IPS DF 4.7 (cell line): ENCODE results near the gene ATG9A.
"Not testable (repeated sequence)": the region's sequence is repeated elsewhere in the genome, so short reads cannot be mapped to it uniquely, and the experiment has no call there.

Source experiments
- DNase-seq: peaks from one replicate; pipeline ENCODE4 v3.0.0-alpha.2; 2013; ENCODE audit warnings: low spot score; ENCODE audit errors: extremely low read depth

ATG9A gene, protein sequence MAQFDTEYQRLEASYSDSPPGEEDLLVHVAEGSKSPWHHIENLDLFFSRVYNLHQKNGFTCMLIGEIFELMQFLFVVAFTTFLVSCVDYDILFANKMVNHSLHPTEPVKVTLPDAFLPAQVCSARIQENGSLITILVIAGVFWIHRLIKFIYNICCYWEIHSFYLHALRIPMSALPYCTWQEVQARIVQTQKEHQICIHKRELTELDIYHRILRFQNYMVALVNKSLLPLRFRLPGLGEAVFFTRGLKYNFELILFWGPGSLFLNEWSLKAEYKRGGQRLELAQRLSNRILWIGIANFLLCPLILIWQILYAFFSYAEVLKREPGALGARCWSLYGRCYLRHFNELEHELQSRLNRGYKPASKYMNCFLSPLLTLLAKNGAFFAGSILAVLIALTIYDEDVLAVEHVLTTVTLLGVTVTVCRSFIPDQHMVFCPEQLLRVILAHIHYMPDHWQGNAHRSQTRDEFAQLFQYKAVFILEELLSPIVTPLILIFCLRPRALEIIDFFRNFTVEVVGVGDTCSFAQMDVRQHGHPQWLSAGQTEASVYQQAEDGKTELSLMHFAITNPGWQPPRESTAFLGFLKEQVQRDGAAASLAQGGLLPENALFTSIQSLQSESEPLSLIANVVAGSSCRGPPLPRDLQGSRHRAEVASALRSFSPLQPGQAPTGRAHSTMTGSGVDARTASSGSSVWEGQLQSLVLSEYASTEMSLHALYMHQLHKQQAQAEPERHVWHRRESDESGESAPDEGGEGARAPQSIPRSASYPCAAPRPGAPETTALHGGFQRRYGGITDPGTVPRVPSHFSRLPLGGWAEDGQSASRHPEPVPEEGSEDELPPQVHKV

DNA sequence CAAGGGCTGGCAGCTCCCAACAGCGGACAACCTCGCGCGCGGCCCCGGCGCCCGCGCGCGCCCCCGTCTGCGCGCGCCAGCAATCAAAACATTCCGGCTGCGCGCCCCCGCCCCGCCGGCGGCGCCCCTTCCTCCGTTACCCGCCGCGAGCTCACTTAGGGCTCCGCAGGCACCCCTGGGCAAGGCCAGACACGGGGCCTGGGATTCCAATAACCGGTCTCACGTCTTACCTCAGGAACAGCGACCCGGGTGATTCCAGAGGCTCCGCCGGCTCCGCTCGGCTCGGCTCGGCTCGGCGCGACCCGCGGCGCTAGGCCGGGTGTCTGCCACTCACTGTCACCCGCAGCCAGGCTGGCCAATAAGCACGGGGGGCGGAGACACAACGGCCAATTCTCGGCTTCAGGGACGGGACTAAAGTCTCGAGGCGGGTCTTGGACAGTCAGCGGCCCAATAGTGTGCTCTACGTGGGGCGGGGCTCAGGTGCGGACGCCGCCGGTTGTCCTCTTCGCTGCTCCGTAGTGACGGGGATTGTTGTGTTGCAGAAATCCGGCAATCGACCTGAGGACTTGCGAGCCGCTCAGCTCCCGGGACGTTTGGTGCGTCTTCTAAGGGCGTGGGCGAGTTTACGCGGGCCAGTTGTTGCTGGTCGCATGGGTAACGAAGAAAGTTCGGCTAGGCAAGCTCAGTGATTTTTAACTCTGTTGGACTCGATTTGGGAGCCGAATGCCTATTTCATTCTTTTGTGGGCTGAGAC, at the start of gene ATG9A, which contains the start of gene ANKZF1:
TSS of gene ATG9A (minus strand) at position 332 of the 754 bp plus-strand sequence. CDS start 1,612 bp downstream, outside the sequence.
TSS of gene ANKZF1 (plus strand) at position 502 of the 754 bp plus-strand sequence. CDS start 452 bp downstream, outside the sequence.
- no peak for DNase-seq

DNA sequence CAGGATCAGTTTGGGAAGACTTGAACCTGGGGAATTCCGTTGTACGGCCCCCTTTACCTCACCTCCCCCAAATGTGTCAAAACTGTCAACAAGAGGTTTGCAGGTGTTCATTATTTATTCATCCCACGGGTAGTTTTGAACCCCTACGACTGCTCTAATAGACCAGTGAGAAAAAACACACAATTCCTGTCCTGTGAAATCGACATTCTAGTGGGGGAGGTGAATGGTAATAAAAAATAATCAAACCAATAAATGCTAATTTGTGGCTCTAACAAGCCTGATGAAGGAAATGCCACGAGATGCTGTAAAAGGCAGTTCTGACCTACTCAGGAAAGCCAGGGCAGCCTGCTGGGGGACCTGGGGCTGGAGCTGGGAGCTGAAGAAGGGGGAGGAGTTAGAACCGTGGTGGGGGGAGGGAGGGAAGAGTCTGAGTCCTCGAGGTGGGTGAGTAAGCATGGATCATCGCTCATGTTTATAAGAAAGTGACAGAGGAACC, 49.3 kb upstream of the ATG9A start:
- no peak for DNase-seq

DNA sequence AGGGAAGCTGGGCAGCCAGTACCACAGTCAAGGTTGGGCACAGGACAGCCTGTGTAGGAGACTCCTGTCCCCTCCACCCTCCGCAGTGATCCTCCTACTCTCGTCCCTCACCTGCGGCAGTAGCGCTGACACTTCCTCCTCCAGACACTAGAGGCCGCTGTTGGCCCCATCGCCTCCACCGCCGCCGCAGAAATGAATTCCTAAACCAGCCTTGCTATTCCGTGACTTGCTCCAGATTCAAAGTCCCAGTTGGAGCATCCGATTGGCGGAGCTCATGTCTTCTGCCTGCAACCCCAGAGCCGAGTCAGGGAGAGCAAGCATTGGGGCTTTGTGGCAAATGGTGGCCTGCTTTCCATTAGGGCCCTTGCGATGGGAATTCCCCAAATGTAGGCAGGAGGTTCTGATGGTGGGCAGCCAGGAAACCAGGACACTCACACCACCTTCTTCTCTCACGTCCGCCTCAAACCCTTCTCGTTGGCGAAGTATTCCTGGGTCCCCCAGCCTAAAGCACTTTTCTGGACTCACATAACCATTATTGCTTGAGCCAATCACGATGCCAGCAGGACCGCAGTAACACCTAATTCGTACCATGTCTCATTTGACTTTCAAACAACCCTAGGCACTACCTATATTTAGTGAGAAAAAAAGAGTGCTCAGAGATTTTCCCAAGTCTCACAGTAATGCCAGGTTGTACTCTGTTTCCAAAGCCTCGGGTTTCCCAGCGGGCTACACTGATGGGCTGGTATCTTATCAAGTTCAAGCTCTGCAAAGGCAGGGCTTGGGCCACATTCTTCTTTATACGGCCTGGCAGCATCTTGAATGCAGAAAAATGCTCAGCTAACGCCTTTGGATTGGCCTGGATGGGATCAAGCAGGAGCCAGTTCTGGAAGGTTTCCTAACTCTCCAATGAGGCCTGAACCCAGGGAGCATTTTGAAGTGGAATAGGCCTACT, 48.5 kb upstream of the ATG9A start:
- DNase-seq = no peak

DNA sequence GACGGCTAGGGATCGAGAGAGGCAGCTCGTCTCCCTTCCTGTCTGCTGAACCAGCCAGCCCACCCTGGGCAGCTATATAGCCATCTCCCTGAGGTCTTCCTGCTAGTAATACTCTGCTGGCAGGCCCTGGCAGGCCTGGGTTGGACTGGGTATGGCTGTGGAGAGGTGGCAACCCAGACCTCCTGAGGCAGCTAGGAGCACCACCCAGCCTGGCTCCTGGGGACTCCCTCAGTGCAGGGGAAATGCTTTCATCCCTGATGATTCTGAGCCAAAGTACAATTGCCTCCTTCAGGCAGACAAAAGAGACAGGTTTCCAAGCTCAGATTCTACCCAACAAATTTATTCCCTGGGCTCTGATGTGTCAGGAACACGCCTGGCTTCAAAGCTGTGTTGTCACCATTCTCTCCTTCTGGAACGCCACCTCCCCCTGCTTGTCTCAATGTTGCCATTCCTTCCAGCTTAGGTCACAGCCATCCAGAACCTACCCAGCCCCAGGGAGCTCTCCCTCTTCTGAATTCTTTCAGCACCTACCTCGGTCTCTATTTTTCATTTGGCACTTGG, 45.0 kb upstream of the ATG9A start:
- no peak for DNase-seq

DNA sequence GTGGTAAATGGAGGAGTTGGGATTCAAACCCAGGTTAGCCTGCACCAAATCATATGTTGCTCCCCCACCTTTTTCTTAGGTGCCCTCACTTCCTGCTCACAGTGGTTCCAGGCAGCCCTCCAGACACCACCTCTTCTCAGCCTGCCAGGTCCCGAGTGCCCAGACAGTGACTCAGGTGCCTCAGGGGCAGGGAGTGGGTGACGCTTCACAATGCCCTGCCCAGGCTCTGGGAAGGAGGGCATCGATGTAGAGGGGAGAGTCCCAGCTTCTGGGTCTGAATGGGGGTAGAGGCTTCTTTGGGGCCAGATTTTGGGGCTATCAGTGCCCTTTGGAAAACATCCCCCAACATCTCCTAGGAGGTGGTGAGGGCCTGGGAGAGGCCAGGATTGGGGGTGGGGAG, 44.5 kb upstream of the ATG9A start:
- no peak for DNase-seq

DNA sequence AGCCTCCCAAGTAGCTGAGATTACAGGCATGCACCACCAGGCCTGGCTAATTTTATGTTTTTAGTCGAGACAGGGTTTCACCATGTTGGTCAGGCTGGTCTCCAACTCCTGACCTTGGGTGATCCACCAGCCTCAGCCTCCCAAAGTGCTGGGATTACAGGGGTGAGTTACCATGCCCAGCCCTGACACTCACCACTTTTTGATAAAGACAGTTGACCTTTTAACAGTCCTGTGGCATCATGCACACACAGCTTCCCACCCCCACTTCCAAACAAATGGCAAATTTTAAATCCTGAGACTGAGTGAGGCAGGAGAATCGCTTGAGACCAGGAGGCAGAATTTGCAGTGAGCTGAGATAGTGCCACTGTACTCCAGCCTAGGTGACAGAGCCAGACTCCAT, 43.6 kb upstream of the ATG9A start:
- DNase-seq = no peak

DNA sequence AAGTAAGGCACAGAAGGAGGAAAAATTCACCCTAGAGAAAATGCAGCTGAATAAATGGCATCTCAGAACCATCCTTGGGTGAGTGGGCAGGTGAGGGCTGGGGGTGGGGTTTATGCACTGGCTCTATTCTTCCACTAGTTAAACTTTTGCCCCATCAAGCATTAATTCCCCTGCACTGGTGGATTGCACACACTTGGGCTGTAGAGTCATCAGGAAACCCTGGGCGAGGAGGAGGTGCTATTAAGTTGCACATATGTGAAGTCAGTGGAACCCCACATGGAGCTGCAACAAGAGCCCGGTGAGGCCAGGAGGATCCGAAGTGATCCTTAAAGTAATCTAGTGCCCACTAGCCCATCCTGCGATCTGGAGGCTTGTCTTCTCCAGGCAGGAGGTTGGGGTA, 42.9 kb upstream of the ATG9A start:
- no peak for DNase-seq

DNA sequence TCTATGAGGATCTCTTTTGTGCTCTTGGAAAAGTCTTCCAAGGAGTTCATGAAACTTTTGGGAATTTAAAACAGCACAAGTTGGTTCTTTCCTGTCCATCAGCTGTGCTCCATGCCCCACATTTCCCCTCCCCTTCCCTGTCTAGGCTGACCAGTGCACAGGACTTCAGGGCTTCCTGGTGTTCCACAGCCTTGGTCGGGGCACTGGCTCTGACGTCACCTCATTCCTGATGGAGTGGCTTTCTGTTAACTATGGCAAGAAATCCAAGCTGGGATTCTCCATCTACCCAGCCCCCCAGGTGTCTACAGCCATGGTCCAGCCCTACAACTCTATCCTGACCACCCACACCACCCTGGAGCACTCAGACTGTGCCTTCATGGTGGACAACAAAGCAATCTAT, 41.6 kb upstream of the ATG9A start:
- no peak for DNase-seq

DNA sequence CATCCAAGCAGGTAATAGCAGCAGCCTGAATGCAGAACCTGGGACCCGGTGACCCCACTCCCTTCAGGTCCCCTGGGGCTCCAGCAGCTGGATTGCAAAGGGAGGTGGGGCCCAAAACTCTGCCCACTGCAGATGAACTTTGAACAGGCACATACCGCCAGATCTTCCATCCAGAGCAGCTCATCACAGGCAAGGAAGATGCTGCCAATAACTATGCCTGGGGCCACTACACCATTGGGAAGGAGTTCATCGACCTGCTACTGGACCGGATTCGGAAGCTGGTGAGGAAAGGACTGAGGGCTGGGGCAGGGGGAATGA, 40.6 kb upstream of the ATG9A start:
- no peak for DNase-seq

DNA sequence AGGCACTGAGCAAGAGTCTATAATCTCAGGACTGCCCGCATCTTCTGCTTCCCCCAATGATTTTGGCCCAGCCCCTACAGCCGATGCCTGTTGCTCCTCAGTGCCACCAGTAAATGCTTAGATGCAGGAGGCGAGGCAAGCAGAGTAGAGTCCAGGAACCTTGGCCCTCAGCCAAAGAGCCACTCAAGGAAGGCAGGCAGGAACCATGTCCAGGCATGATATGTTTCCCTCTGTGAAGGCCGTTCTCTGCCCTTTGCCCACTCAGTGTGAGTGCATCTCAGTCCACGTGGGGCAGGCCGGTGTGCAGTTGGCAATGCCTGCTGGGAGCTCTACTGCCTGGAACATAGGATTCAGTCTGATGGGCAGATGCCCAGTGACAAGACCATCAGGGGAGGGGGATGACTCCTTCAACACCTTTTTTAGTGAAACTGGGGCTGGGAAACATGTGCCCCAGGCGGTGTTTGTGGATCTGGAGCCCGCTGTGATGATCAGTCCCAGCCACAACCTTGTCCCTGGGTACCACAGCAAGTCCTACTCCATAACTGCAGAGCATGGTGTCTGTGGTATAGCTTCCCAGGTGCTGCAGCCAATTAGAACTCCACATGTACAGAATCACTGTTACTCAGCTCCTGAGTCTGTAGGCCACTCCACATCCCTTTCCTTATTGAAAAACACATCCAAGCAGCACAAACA, 40.1 kb upstream of the ATG9A start:
- no peak for DNase-seq

DNA sequence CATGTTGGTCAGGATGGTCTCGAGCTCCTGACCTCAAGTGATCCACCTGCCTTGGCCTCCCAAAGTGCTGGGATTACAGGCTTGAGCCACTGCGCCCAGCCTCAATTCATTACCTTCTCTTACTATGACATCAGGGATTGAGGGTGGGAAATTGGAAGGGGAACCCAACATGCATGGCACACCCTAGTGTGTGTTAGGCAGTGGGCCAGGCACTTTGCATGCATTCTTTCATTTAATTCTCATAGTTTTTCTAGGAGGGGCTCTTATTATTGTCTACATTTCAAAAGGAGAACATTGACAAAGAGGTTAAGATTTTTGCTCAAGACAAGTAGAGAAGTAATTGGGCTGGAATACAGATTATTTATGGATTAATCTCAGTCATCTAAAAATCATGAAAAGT, 38.9 kb upstream of the ATG9A start:
- no peak for DNase-seq

DNA sequence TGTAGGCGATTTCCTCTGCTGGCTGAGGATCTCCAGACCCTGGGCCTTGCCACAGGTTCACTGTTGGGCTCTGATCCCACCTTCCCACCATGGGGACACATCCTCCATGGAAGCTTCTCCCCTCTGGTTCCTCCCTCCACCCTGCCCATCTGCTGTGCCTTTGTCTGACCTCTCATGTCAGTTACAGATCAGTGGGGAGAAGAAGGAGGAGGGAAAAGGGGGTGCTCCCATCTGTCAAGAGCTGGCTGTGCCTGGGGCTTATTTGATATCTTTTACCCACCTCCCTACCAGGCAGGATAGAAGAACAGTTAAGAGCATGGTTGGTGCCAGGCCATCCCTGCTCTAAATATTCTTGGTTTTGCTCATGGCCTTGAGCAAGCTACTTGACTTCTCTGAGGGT, 37.5 kb upstream of the ATG9A start:
- DNase-seq = no peak

DNA sequence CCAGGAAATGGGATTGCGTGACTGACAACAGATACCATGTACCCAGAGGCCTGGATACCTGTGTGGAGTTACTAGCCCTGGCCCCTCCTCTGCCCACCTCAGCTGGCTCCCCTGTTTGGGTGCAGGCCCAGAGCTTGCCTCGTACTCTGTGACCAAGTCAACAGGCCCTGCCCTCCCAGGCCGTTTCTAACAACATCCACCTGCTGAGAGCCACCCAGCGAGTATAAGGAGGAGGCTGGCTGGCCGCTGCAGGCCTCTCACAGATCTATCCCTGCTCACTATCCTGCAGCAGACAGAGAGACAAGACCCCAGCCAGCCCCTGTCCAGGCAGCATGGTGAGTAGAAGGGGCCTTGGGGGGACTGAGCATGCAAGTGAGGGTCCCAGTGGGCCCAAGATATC, 36.8 kb upstream of the ATG9A start:
- no peak for DNase-seq

DNA sequence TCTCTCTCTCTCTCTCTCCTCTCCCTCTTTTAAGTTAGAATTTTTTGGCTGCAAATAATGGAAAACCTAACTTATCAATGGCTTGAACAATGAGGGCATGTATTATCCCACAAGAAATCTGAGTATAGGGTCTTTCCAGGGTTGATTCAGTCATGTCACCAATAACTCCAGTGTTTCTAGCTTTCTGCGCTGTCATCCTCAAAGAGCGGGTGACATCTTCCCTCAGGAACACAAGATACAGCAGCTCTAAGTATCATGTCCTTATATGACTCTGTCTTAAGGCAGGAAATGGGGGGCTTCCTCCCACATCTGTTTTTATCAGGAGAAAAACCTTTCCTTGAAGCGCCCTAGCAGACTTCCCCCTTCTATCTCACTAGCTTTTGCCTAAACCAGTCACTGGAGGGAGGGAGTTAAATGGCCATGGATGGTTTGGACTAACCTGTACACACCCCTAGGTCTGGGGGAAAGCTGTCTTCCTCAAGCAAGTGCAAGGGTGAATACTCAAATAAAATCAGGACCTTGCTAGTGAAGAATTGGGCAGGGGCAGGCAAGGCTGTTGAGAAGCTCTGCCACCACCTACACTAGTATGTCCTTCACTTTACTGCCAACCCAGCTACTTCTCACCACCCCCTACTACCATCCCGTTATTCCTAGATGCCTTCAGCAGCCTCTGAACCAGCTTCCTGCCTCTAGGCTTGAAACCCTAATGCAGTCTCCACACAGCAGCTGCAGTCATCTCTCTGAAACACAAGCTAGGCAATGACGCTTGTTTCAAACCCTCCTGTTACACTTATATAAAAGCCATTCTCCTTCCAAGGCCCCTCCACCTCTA, 31.8 kb upstream of the ATG9A start:
- no peak for DNase-seq

DNA sequence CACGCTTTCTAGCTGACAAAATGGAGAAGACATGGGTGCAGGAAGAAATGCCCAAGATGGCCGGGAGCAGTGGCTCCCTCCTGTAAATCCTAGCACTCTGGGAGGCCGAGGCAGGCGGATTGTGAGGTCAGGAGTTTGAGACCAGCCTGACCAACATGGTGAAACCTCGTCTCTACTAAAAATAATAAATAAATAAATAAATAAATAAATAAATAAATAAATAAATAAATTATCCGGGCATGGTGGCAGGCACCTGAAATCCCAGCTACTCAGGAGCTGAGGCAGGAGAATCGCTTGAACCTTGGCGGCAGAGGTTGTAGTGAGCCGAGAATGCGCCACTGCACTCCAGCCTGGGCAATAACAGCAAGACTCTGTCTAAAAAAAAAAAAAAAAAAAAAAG, 29.5 kb upstream of the ATG9A start:
- not testable (repeated sequence) for DNase-seq

DNA sequence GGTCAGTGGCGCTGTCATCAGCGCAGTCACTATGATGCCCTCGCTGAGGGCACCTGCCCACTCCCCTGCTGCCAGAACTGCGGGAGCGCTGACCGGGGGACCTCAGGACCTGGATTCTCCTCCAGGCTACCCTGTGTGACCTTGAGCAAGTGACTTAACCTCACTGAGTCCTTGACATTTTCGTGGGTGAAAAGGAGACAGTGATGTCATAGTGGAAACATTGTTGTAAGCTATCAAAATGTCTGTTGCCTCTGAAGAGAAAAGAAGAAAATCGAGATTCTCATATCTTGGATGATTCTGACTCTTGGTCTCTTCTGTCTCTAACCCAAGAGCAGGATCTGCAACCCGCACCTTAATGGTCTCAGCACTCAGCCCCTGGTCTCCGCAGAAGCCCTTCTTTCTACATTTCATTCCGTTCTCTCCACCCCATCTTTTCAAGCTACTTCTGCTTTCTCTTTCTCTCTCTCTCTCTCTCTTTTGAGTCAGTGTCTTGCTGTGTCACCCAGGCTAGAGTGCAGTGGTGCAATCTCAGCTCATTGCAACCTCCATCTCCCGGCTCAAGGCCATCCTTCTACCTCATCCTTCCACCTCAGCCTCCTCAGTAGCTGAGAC, 25.3 kb upstream of the ATG9A start:
- DNase-seq = no peak

DNA sequence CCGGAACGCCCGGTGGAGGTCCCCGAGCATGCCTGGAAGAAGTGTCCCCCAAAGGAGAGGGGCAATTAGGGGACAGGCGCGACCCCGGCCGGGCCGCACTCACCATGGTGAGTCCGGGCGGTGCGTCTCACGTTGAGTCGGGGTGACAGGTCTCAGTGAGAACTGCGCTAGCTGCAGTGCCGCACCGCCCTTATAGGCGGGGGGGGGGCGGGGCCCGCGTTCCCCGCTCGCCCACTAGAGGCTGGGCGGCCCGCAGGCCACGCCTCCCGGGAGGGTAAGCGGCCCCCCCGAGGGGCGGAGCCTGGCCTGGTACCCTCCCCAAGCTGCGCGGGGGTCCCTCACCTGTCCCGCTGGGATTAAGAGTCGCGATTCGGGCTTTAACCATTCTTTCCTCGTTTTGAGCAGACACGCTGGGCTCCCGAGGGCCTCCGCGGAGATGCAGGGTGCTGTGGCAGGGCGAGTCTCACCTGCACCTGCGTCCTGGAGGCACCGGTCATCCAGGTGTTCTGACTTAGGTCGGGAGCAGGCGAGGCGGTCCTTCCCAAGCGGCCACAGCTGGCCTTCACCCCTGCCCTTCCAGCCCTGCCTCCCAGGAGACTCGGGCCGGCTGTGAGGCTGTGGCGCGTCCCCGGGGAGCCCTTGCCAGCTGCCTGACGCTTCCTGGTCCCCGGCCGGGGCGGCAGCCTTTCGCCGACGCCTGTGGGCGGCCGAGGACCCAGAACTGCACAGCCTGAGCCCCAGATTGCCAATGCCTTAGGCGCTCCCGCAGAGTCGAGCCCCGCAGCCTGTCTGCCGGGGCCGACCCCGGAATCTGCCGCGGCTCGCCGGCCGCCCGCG, 24.5 kb upstream of the ATG9A start, which contains the start of gene TUBA4A:
TSS of gene TUBA4A (minus strand) at position 166 of the 837 bp plus-strand sequence. CDS start at position 106, 60 bp downstream.
- no peak for DNase-seq
